GM18909 (cell line): ENCODE results near the gene AFAP1L1.
"Not testable (repeated sequence)": the region's sequence is repeated elsewhere in the genome, so short reads cannot be mapped to it uniquely, and the experiment has no call there.

Source experiments
- ATAC-seq: cut with Tn5 transposase; IDR thresholded peaks from one replicate; pipeline ENCODE4 v1.9.1; 2021; ENCODE audit warnings: mild to moderate bottlenecking; ENCODE audit not compliant: unreplicated experiment, poor library complexity

AFAP1L1 gene

DNA sequence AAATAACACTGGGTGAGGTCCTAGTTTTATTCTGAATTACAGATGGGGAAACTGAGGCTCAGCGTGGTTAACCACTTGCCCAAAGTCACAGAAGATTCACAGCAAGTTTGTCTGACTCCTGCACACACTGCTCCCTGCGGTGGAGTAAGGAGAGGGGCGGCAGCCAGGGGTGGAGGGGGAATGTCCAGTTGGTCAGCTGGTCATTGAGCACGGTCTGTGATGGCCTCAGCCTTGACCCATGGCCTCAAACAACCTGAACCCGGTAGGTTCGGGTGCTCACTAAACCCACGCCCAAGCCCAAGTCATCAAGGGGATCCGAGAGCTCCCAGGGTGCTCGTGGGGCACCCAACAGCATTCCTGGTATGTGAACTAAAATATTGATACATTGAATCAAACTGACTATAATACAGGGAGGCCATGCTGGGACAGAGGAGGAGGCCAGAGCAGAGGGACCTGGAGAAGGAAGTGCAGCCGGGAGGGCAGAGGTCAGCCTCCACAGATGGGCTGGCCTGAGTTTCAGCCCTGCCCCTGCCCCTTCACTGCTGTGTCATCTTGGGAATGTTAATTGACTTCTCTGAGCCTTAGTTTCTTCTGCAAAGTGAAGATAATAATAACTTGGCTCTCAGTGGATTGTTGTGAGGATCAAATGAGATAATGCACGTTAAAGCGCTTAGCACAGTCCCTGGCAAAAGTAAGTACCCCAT is 111.0 kb downstream of the AFAP1L1 start:
- no peak for ATAC-seq

DNA sequence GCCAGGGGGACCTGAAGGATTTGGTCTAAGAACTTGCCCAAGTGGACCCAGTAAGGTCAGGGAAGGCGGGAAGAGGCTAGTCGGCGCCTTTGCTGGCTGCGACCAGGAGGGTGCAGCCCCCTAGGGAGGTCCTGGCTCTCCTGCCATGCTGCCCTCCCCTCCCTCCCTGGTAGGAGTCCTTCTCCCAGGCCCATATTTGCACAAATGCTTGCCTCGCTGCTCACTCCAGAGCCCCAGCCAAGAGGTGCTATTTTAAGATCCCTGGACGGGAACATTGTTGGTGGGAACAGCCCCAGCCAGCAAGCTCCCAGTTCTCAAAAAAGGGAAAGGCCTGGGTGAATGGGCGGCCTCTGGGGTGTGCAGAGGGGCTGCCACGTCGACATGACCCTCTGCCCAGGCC is 111.7 kb downstream of the AFAP1L1 start:
- no peak for ATAC-seq

DNA sequence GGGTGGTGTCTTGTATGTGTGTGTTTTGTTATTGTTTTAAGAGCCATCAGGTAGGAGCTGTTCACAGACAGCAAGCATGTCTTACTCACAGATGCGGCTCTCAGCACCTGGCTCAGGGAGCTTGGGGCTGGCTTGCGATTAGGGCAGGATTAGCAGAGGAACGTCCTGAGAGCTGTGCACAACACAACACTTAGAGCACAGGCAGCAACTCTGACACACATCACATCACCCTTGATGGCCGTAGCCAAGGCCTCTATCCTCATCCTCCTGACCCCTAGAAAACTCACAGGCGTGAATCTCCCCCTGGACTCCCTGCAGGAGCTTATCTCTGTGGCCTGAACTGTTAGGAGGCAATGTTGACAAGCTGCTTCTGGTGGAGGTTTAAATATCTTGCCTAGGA is 114.5 kb downstream of the AFAP1L1 start:
- ATAC-seq = no peak

DNA sequence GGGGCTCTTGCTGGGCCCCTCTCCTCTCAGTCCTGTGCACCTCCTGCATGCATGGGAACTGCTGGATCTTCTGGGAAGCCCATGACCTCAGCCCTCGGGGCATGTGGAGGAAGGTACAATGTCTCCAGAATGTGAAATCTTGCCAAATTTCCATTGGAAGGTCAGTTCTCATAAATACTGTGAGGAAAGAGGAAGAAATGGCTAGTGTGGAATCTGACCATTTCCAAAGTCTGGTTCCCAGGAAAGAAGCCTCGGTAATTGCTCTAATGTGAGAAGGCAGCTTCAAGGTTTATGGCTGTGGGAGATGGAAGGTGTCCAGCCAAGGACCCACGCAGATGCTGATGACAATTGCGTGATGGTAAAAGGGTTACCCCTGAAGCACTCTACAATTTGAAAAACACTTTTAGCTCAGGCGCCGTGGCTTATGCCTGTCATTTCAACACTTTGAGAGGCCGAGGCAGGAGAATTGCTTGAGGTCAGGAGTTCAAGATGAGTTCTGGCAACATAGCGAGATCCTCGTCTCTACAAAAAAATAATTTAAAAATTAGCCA is 115.5 kb downstream of the AFAP1L1 start:
- ATAC-seq = no peak

DNA sequence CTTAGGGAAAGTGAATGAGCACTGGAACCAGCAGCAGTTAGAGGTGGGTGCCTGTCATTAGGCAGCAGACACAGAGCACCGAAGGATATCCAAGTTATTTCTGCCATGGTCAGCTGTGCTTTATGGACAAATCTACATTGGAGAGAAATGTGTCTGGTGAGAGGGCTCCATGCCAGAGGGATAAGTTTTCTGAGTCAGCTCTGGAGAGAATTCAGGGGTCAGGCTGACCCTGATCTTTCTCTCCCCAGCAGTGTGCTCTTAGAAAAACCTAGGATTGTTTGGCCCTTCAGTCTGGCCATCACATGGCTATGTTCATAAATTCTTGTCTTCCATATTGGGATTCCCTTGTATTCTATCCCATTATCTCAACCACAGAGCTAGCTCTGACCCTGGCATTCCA is 116.3 kb downstream of the AFAP1L1 start:
- no peak for ATAC-seq

DNA sequence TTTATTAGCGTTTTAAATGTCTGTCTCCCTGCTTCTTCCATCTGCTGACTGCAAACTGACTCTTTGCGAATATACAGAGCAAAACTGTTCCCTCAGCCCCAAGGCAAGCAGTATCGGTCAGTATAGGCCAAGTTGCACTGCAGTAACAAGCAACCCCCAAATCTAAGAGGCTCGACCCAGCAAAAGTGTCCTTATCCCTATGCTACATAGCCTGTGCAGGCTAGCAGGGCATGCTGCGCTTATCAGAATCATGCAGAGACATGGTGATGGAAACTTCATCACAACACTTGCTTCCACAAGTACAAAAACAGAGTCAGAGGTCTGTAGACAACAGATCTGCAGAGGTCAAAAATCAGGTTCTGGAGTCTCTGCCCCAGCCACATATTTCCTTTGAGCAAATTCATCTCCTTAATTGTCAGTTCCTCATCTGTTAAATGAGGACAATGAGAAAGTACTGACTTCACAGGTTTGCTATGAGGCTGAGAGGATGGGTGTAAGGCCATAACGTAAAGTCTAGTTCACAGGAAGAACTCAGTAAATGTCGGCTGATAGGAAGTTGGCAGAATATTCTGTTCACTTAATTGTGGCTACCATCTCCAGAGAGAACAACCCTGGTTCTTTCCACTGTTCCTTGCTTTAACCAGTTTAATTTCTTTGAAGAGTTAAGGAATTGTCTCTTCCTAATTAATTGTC is 117.0 kb downstream of the AFAP1L1 start:
- no peak for ATAC-seq

DNA sequence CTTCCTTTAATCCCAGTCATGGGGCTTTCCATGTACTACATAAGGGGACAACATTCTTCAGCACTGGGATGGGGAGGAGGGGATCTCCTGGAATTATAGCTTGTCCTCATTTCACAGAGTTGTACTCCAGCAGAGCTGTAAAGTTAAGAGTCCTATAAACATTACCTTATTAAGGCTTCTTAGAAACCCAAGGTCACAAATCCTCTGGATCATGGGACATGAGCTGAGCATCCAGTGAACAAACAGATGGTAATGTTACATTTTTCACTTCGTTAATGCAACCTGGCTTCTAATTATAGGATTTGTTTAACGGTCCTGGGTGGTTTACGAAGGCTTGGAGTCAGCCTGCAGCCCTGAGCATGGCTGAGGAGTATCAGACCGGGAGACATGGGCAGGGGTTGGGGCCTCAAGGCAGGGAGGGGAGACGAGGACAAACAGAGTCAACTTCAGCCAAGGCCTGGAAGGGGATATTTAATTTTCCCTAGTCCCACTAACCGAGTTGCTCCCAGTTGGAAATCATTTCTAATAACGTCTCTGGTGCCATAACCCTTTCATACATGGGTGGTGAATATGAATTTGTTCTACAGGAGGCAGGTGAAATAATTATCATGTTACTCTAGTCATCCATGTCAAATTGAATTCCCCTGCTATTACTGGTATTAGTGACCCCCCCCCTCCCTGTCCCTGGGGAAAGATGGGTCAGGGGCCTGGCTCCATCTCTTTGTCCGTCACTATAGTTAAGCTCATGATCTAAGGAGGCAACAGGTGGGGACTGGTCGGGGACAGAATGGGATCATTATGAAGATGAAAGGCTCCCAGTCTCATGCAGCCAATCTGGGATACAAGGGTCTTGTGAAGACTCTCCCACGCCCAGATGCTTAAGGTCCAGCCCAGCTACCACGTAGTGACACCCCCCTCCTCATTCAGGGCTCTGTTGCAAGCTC is 118.2 kb downstream of the AFAP1L1 start:
- ATAC-seq = no peak

DNA sequence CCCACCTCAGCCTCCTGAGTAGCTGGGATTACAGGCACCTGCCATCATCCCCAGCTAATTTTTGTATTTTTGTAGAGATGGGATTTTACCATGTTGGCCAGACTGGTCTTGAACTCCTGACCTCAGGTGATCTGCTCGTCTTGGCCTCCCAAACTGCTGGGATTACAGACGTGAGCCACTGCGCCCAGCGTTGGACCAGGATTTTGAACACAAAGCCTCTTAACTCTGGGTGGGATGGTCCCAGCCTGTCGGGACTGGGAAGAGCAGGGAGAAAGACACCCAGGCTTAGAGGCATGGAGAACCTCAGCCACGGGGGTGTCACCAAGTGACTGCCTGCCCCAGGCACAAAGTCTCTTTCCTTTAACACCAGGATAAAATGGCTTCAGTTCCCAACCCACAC is 119.4 kb downstream of the AFAP1L1 start:
- ATAC-seq = not testable (repeated sequence)
